Neural cell (in vitro differentiated cells): ENCODE results near the gene CDR2. TPM values are rescaled to one million over a fixed set of nuclear protein-coding genes. Genes with fewer than 3 reads are reported as not detected.
"Not testable (repeated sequence)": the region's sequence is repeated elsewhere in the genome, so short reads cannot be mapped to it uniquely, and the experiment has no call there.

Experiments
- H2AFZ ChIP-seq: fragments of 200-600, 300-800 bp; sonication (generic), shearing (Covaris generic); 2 replicates; pipeline ENCODE4 v1.6.0; 2014; ENCODE audit warnings: low read depth, mild to moderate bottlenecking, antibody characterized with exemption, low read length, moderate library complexity
- H3F3A ChIP-seq: fragments of 200-600 bp; shearing (Covaris generic); 2 replicates; pipeline ENCODE4 v1.6.1; 2016; ENCODE audit warnings: mild to moderate bottlenecking, moderate library complexity, mixed read lengths, antibody characterized with exemption, low read length; ENCODE audit not compliant: insufficient read depth, poor library complexity, severe bottlenecking
- H3K27ac ChIP-seq: fragments of 200-600, 300-800 bp; sonication (generic), shearing (Covaris generic); 2 replicates; pipeline ENCODE4 v1.5.1; 2014; ENCODE audit warnings: mild to moderate bottlenecking, low read length, moderate library complexity
- H3K27me3 ChIP-seq: fragments of 300-800, 200-600 bp; sonication (generic), shearing (Covaris generic); 2 replicates; pipeline ENCODE4 v1.6.0; 2014; ENCODE audit warnings: mild to moderate bottlenecking, low read depth, low read length, moderate library complexity; ENCODE audit not compliant: insufficient read depth
- H3K36me3 ChIP-seq: fragments of 300-800, 200-600 bp; sonication (generic), shearing (Covaris generic); 2 replicates; pipeline ENCODE4 v1.5.1; 2014; ENCODE audit warnings: mild to moderate bottlenecking, antibody characterized with exemption, low read length, moderate library complexity; ENCODE audit not compliant: insufficient read depth
- H3K4me2 ChIP-seq: fragments of 300-800, 200-600 bp; sonication (generic), shearing (Covaris generic); 2 replicates; pipeline ENCODE4 v1.6.0; 2014; ENCODE audit warnings: mild to moderate bottlenecking, low read length
- H3K4me3 ChIP-seq: fragments of 300-800, 200-600 bp; sonication (generic), shearing (Covaris generic); 2 replicates; pipeline ENCODE4 v1.5.1; 2014; ENCODE audit warnings: mild to moderate bottlenecking, low read length, moderate library complexity
- H3K79me2 ChIP-seq: fragments of 200-600 bp; shearing (Covaris generic); replicated peaks from 2 replicates; pipeline ENCODE4 v1.6.0; 2014; ENCODE audit warnings: mild to moderate bottlenecking, low read length, moderate library complexity; ENCODE audit not compliant: insufficient read depth
- H3K9ac ChIP-seq: fragments of 300-800, 200-600 bp; sonication (generic), shearing (Covaris generic); 2 replicates; pipeline ENCODE4 v1.6.1; 2016; ENCODE audit warnings: mild to moderate bottlenecking, low read length, mixed read lengths
- H3K9me2 ChIP-seq: fragments of 200-600 bp; shearing (Covaris generic); 2 replicates; pipeline ENCODE4 v1.6.1; 2016; ENCODE audit warnings: mild to moderate bottlenecking, low read length, mixed read lengths; ENCODE audit not compliant: insufficient read depth
- H3K9me3 ChIP-seq: fragments of 200-600, 300-800 bp; sonication (generic), shearing (Covaris generic); 2 replicates; pipeline ENCODE4 v1.6.1; 2016; ENCODE audit warnings: mild to moderate bottlenecking, mixed run types, low read length, moderate library complexity, mixed read lengths
- H4K20me1 ChIP-seq: fragments of 200-600 bp; shearing (Covaris generic); 2 replicates; pipeline ENCODE4 v1.6.1; 2016; ENCODE audit warnings: mild to moderate bottlenecking, mixed run types; ENCODE audit not compliant: insufficient read depth
- EP300 ChIP-seq: fragments of 450-650 bp; conservative IDR thresholded peaks from 2 replicates; pipeline ENCODE4 v1.6.1; 2014; ENCODE audit warnings: antibody characterized with exemption, mild to moderate bottlenecking, moderate library complexity; ENCODE audit not compliant: poor library complexity, severe bottlenecking
- EZH2 ChIP-seq: fragments of 200-600, 300-800 bp; shearing (Covaris generic), sonication (generic); IDR thresholded peaks from 2 replicates; pipeline ENCODE4 v1.6.1; 2014; ENCODE audit warnings: antibody characterized with exemption, low read length, borderline replicate concordance, mild to moderate bottlenecking; ENCODE audit not compliant: insufficient read depth, poor library complexity, severe bottlenecking
- MXI1 ChIP-seq: fragments of 450-650 bp; conservative IDR thresholded peaks from 2 replicates; pipeline ENCODE4 v1.6.1; 2014; ENCODE audit warnings: antibody characterized with exemption, mild to moderate bottlenecking; ENCODE audit not compliant: poor library complexity, severe bottlenecking
- POLR2AphosphoS5 ChIP-seq: IDR thresholded peaks from 2 replicates; pipeline ENCODE4 v1.6.1; 2012
- RAD21 ChIP-seq: fragments of 450-650 bp; conservative IDR thresholded peaks from 2 replicates; pipeline ENCODE4 v1.6.1; 2014; ENCODE audit warnings: antibody characterized with exemption, mild to moderate bottlenecking, moderate library complexity
- SMC3 ChIP-seq: fragments of 450-650 bp; conservative IDR thresholded peaks from 2 replicates; pipeline ENCODE4 v1.6.1; 2014; ENCODE audit warnings: antibody characterized with exemption, mild to moderate bottlenecking, moderate library complexity; ENCODE audit not compliant: poor library complexity
- TAF1 ChIP-seq: IDR thresholded peaks from 2 replicates; pipeline ENCODE4 v1.6.1; 2012; ENCODE audit warnings: low read depth
- polyA plus RNA-seq: library from polyadenylated mRNA; depleted of rRNA; stranded (reverse); fragments of >200 nt; gene quantifications from 2 replicates; pipeline ENCODE4 v1.2.3, GENCODE V29; 2014
- TF ChIP-seq, protein P1 (sequence below): fragments of 450-650 bp; IDR thresholded peaks from 2 replicates; pipeline ENCODE4 v1.5.1; 2014; ENCODE audit warnings: antibody characterized with exemption, mild to moderate bottlenecking, moderate library complexity; ENCODE audit not compliant: poor library complexity, severe bottlenecking
- TF ChIP-seq, protein P2 (sequence below): IDR thresholded peaks from 2 replicates; pipeline ENCODE4 v1.6.1; 2012; ENCODE audit warnings: borderline replicate concordance

The CDR2 gene
- polyA plus RNA-seq, 1 donor from 2014 or later, result 17.8 TPM

DNA sequence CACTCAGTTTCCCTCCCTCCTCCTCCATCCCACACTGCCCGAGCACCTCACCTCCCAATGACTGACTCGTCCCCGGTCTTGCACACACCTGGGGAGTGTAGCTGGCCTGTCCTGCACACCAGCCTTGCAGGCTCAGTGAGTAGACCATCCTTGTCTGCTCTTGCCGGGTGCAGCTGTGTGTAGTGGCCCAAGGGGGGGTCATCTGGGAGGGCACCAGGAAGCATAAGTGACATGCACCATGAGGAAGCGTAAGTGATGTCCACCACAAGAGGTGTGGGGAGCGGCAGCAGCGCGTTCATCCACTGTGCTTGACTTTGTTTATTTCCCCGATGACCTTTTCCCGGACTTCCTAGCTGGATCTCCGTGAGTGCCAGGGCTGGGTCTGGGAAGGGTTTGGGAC, 45.5 kb upstream of the CDR2 start:
- H3K9ac ChIP-seq, result no peak overlapping the region
- H3K9me3 ChIP-seq, result no peaks in the 10 kb centered on the region
- no peak overlapping the region for H3K27ac ChIP-seq
- TF ChIP-seq MXI1 (no peak), EZH2 (no peak), TAF1 (no peak), SMC3 (no peak), RAD21 (no peak), POLR2AphosphoS5 (no peak), EP300 (no peak)
- TF ChIP-seq, protein P1, sequence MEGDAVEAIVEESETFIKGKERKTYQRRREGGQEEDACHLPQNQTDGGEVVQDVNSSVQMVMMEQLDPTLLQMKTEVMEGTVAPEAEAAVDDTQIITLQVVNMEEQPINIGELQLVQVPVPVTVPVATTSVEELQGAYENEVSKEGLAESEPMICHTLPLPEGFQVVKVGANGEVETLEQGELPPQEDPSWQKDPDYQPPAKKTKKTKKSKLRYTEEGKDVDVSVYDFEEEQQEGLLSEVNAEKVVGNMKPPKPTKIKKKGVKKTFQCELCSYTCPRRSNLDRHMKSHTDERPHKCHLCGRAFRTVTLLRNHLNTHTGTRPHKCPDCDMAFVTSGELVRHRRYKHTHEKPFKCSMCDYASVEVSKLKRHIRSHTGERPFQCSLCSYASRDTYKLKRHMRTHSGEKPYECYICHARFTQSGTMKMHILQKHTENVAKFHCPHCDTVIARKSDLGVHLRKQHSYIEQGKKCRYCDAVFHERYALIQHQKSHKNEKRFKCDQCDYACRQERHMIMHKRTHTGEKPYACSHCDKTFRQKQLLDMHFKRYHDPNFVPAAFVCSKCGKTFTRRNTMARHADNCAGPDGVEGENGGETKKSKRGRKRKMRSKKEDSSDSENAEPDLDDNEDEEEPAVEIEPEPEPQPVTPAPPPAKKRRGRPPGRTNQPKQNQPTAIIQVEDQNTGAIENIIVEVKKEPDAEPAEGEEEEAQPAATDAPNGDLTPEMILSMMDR, result no peak
- TF ChIP-seq, protein P2, sequence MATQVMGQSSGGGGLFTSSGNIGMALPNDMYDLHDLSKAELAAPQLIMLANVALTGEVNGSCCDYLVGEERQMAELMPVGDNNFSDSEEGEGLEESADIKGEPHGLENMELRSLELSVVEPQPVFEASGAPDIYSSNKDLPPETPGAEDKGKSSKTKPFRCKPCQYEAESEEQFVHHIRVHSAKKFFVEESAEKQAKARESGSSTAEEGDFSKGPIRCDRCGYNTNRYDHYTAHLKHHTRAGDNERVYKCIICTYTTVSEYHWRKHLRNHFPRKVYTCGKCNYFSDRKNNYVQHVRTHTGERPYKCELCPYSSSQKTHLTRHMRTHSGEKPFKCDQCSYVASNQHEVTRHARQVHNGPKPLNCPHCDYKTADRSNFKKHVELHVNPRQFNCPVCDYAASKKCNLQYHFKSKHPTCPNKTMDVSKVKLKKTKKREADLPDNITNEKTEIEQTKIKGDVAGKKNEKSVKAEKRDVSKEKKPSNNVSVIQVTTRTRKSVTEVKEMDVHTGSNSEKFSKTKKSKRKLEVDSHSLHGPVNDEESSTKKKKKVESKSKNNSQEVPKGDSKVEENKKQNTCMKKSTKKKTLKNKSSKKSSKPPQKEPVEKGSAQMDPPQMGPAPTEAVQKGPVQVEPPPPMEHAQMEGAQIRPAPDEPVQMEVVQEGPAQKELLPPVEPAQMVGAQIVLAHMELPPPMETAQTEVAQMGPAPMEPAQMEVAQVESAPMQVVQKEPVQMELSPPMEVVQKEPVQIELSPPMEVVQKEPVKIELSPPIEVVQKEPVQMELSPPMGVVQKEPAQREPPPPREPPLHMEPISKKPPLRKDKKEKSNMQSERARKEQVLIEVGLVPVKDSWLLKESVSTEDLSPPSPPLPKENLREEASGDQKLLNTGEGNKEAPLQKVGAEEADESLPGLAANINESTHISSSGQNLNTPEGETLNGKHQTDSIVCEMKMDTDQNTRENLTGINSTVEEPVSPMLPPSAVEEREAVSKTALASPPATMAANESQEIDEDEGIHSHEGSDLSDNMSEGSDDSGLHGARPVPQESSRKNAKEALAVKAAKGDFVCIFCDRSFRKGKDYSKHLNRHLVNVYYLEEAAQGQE, result no peak
- no peak overlapping the region for H3K4me2 ChIP-seq
- H3K9me2 ChIP-seq, result no peaks in the 10 kb centered on the region
- H3K79me2 ChIP-seq, result no peaks in the 10 kb centered on the region
- no peaks in the 10 kb centered on the region for H3K27me3 ChIP-seq
- H3K36me3 ChIP-seq, result no peaks in the 10 kb centered on the region
- H3F3A ChIP-seq, result no peaks in the 10 kb centered on the region
- H3K4me3 ChIP-seq, result no peak overlapping the region
- H2AFZ ChIP-seq, result no peak overlapping the region
- H4K20me1 ChIP-seq, result no peaks in the 10 kb centered on the region

DNA sequence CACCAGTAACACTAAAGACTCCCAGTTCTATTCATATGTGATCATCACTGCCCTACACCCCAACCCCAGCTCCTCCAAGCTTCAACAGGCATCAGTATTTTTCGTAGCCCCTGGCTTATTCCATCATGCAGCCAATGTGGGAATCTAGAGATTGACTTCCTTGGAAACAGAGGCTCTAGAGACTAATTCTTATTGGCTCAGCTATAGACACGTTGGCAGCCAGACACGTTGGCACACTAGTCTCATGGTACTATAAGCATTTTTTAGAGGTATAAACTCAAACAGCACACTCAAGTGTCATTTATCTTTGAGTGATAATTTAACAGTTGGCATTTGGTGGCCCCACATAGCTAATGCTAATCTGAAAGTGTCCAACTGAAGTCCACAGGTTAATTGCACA, 44.4 kb upstream of the CDR2 start:
- Histone ChIP-seq H2AFZ (no peak overlapping the region), H3K9ac (no peak overlapping the region), H3K79me2 (no peaks in the 10 kb centered on the region), H3F3A (no peaks in the 10 kb centered on the region), H3K27me3 (no peaks in the 10 kb centered on the region), H3K27ac (no peak overlapping the region), H4K20me1 (no peaks in the 10 kb centered on the region), H3K4me3 (no peak overlapping the region), H3K9me2 (no peaks in the 10 kb centered on the region), H3K9me3 (no peaks in the 10 kb centered on the region), H3K4me2 (no peak overlapping the region), H3K36me3 (no peaks in the 10 kb centered on the region)
- TF ChIP-seq, protein P2, result no peak
- TF ChIP-seq POLR2AphosphoS5 (no peak), RAD21 (no peak), SMC3 (no peak), MXI1 (no peak), EP300 (no peak), TAF1 (no peak), EZH2 (no peak)
- TF ChIP-seq, protein P1, result no peak

DNA sequence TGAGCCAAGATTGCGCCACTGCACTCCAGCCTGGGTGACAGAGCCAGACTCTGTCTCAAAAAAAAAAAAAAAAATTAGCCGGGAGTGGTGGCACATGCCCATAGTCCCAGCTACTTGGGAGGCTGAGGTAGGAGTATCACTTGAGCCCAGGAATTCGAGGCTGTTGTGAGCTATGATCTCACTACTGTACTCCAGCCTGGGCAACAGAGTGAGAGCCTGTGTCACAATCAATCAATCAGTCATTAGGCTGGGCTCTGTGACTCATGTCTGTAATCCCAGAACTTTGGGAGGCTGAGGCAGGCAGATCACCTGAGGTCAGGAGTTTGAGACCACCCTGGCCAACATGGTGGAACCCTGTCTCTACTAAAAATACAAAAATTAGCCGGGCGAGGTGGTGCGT, 43.4 kb upstream of the CDR2 start:
- not testable (repeated sequence) for H3K9me2 ChIP-seq

More for the DNA sequence above, 43.4 kb upstream of the CDR2 start:
- H3K79me2 ChIP-seq, H3K9ac ChIP-seq, H3K36me3 ChIP-seq, H4K20me1 ChIP-seq, H3K4me3 ChIP-seq, H3K27ac ChIP-seq, H2AFZ ChIP-seq, H3K4me2 ChIP-seq, H3K27me3 ChIP-seq, H3K9me3 ChIP-seq, H3F3A ChIP-seq: not testable (repeated sequence)
